IPS-18c (cell line): ENCODE results near the gene C2CD2.
"Not testable (repeated sequence)": the region's sequence is repeated elsewhere in the genome, so short reads cannot be mapped to it uniquely, and the experiment has no call there.

Source experiments
- H3K4me3 ChIP-seq: 2 replicates; pipeline ENCODE4 v1.7.0; 2013; ENCODE audit warnings: low read depth, mild to moderate bottlenecking, low read length, moderate library complexity; ENCODE audit not compliant: insufficient read depth
- H3K9me3 ChIP-seq: one replicate; pipeline ENCODE4 v1.6.1; 2013; ENCODE audit warnings: mild to moderate bottlenecking, low read length, moderate library complexity; ENCODE audit not compliant: control insufficient read depth, insufficient read depth

C2CD2 gene

DNA sequence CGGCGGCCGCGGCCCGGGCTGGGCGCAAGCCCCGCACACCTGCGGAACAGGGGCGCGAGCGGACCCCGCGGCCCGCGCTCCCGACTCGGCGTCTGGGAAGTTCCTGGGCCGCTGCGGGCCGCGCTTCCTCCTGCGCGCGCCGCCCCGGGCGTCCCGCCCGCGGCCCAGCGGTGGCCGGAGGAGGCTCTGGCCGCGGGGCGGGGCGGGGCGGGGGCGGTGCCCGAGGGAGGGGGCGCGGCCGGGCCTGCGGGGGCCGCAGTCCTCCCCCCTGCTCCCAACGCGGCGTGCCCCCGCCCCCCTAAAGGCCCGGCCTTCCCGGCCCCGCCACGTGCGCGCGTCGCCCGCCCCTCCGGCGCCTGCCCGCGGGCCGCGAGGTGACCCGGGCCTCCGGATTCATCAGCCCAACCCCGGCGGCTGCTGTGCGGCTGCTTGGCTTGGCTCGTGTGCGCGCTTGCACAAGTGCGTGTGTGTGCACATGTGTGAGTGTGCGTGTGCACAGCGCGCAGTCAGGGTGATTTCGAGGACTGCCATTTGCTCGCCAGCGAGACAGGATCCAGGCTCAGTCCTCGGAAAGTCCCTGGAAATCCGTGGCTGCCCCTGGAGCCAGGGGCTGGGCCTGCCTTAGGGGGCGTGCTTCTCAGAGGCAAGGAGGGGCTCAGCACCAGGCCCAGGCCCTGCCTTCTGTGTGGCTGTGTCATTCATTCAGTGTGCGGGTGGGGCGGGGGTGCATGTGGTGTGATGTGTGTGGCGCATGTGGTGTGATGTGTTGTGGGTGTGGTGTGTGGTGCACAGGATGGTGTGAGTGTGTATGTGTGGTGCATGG, at the start of gene C2CD2:
Gene C2CD2, minus strand, starts transcription at position 188 of the 823 bp plus-strand sequence. CDS start 370 bp downstream, outside the sequence.
- Histone ChIP-seq H3K9me3 (no peaks in the 10 kb centered on the region), H3K4me3 (peak within 1 kb of the TSS; percentile 59)

DNA sequence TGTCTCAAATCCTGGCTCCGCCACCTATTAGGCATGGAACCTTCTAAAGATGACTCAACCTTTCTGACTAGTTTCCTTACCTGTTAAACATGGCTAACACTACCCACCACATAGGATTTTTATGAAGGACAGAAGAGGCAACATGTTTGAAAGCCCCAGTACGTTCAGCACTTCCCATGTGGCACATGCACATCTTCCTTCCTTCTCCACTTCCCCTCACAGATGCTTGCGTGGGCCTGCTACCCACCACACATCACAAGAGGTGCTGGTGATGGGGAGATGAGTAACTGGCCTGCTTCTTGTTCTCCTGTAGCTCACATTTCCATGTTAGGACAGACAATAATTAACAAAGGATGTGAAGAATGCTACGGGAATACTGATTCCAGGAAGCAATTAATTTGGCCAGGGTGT, 49.2 kb upstream of the C2CD2 start:
- no peak overlapping the region for H3K4me3 ChIP-seq
- no peaks in the 10 kb centered on the region for H3K9me3 ChIP-seq

DNA sequence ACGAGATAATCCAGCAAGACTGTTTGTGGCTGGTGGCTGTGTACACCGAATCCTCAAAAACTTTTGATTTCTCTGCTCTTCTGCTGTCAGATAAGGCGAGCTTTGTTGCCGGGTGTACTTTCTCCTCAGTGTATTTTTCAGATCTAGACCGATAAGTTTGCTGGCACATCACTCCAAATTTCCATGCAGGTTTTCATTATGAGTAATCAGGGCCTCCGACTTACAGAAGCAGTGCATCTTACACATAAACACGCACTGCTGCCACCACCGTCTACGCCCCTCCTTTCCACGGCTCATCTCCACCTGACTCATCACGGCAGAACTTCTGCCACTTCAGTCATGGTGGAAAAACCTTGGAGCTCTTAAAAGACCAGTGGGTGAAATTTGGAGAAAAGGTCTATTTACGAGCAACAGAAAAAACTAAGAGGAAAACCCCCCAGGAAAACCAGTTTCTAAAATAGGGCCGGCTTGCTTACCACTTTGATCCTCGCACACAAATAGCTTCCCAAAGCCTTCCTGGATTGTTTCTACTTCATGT, 48.7 kb upstream of the C2CD2 start:
- Histone ChIP-seq H3K9me3 (no peaks in the 10 kb centered on the region), H3K4me3 (no peak overlapping the region)

DNA sequence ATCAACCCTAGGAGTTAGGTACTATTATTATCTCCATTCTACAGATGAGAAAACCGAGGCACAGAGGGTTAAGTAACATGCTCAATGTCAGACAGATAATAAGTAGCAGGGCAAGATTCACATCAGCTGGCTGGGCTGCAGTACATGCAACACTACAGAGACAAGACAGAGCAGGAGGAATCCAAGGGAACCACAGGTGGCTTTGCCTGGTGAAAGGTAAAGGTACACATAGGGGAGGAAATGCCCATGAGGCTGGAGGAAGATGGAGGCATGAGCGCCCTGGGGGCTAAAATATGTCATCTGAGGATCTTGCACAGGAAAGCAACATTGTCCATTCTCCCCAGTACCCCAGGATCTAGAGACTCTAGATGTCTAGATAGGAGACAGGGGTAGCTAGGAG, 48.0 kb upstream of the C2CD2 start:
- H3K9me3 ChIP-seq: peaks cover 2% of the 10 kb centered on the region
- H3K4me3 ChIP-seq: no peak overlapping the region

DNA sequence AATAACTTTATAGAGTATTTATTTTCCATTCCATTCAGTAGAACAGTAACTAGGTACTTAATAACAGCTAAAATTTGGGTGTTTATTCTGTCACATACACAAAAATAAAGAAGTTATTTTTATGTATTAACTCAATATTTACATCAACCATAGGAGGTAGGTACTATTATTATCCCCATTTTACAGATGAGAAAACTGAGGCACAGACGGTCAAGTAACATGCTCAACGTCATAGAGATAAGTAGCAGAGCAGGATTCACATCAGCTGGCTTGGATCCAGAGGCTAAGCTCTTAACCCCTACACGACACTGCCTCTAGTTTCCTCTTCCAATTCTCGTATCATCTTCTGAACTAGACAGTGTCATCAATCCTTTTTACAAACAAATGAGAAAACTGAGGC, 47.1 kb upstream of the C2CD2 start:
- Histone ChIP-seq H3K9me3 (peaks cover 5% of the 10 kb centered on the region), H3K4me3 (no peak overlapping the region)

DNA sequence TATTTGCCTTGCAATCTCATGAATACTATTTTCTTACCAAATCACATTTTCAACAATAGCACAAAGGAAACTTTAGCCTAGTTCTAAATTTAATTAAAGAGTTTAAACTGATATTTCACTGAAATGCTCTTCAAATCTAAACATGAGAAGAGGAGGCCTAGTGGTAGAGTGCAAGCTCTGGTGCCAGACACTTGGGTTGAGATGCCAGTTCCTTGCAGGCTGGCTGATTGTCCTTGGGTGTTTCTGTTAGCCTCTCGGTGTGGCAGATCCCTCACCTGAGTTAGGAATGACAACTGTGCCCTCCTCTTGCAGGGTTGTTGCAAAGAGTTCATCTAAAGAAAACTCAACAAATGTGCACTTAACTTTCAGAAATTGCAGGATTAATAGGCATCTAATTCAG, 43.8 kb upstream of the C2CD2 start:
- H3K9me3 ChIP-seq: peaks cover 11% of the 10 kb centered on the region
- H3K4me3 ChIP-seq: no peak overlapping the region

DNA sequence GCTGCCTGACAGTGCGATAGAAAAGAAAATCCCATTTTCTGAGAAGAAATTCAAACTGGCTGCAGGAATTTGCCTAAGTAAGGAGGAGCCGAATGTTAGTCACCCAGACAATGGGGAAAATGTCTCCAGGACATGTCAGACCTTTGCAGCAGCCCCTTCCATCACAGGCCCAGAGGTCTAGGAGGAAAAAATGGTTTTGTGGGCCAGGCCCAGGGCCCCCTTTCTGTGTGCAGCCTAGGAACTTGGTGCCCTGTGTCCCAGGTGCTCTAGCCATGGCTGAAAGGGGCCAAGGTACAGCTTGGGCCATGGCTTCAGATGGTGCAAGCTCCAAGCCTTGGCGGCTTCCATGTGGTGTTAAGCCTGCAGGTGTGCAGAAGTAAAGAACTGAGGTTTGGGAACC, 41.8 kb upstream of the C2CD2 start:
- H3K4me3 ChIP-seq: no peak overlapping the region
- H3K9me3 ChIP-seq: peaks cover 11% of the 10 kb centered on the region

DNA sequence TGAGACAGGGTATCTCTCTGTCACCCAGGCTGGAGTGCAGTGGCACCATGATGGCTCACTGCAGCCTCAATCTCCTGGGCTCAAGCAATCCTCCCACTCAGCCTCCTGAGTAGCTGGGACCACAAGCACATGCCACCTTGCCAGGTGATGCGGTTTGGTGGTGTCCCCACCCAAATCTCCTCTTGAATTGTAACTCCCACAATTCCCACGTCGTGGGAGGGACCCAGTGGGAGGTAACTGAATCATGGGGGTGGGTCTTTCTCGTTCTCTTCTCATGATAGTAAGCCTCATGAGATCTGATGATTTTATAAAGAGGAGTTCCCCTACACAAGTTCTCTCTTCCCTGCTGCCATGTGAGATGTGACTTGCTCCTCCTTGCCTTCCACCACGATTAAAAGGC, 40.8 kb upstream of the C2CD2 start:
- peaks cover 11% of the 10 kb centered on the region for H3K9me3 ChIP-seq
- not testable (repeated sequence) for H3K4me3 ChIP-seq

DNA sequence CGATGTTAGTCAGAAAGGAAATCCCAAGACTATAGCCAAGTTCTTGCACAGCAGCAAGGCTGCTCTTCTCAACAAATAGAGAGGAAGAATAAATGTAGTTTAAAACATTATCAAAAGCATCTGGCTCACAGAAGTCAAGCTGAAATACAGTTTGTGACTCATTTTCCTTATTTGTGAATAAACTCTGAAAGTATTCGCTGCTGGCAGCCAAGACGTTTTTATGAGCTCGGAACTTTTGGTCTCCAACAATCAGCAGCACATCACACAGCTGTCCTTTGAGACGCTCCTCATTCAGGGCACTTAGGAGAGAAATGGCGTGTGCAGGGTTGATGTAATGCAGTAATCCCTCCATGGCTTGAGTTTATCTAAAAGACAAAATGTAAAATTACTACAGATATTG, 39.9 kb upstream of the C2CD2 start:
- Histone ChIP-seq H3K4me3 (no peak overlapping the region), H3K9me3 (peaks cover 11% of the 10 kb centered on the region)

DNA sequence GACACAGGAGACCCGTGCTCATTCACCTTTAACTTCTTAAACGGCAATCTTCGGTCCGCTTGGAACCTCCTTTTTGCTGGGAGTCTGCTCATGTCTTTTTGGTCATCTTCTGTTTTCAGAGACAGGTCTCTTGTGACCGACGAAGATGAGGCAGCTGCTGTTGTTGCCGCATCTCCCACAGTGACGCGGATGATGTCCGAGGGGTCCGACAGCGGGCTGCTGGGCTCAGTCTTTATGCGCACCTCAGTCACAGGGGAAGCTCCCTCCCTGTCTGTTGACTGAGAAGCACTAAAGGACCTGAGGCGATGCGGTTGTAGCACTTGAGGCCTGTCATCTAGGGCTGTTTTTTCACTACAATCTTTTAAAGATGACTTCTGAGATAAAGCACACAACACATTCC, 38.8 kb upstream of the C2CD2 start:
- peaks cover 11% of the 10 kb centered on the region for H3K9me3 ChIP-seq
- H3K4me3 ChIP-seq: no peak overlapping the region

DNA sequence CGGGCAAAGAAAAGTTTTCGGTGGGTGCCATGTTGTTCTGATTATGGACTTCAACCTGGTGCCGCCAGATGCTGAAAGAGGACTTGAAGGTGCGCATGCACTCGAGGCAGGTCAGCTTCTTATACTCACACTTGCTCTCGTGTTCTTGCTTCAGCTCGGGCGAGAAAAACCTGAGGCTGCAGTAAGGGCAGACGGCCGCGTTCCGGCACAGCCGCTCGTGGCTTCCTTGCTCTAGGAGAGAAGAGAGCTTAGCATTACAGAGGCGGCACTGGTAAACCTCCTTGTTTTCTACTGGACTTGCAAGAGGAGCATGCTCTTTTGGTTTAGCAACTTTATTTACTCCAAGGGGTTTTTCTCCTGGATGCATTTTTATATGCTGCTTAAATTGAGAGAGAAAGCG, 37.8 kb upstream of the C2CD2 start:
- H3K9me3 ChIP-seq: peaks cover 8% of the 10 kb centered on the region
- H3K4me3 ChIP-seq: no peak overlapping the region

DNA sequence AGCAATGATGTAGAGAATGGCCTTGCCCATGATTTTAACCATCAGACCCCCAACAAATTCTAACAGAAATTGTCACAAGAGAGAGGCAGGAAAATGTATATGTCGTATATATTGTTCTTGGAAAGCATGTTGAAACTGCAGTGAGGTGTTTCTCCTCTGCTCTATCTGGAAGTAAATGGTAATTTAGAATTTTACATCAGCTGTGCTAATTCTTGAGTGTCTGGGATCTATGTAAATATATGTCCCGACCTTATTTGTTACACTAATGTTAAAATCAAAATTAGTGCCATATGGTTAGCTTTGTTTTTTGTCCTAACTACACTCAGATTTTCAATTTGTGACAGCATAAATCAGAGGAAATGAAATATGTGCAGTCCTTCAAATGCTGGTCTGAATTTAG, 35.9 kb upstream of the C2CD2 start:
- Histone ChIP-seq H3K4me3 (no peak overlapping the region), H3K9me3 (no peaks in the 10 kb centered on the region)

DNA sequence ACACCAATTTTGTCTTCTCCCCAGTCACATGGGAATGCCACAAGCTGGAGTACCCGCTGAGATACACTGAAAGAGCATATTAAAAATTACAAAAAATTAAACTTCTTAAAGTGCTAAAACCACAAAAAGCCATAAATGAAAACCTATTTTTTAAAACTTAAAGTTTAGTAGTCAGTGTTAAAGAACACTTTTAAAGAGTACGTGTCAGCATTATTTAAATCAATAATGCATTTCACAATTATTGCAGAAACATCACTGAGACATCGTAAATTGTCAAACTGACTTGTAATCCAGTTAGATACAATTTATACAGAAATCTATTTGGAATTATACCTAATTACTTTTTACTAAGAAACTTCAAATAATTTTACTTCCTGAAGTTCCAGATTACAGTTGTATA, 33.5 kb upstream of the C2CD2 start:
- Histone ChIP-seq H3K4me3 (no peak overlapping the region), H3K9me3 (no peaks in the 10 kb centered on the region)

DNA sequence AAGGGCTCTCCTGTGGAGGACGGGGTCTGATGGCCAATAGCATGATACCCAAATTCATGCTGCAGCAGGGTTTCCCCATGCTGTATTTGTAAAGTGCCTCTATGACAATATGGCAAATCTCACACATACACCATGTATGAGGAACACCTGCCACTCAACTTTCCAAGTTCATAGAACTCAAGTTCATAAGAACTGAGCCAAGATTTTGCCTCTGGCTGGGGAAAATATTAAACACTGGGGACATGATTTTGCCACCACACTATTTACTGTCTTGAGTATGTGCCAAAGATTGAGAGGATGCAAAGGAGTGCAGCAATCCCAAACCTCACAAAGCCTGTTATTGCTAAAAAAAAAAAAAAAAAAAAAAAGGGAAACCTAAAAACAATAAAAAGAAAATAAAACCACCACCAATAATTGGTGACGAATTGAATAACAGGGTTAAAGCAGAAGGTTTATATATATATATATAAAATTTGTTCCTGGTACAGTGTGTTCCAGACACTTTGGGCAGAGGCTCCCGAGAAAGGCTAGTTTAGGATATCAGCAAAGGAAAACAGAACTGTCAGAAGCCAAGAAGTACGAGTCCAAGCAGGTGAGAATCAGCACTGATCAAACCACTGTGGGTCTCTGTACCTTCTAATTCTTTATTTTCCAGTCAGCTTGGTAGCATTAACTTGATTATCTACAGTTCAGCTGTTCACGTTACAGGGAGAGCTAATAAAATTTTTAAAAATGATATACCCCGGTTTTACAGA, 32.0 kb upstream of the C2CD2 start:
- H3K9me3 ChIP-seq: no peaks in the 10 kb centered on the region
- no peak overlapping the region for H3K4me3 ChIP-seq

DNA sequence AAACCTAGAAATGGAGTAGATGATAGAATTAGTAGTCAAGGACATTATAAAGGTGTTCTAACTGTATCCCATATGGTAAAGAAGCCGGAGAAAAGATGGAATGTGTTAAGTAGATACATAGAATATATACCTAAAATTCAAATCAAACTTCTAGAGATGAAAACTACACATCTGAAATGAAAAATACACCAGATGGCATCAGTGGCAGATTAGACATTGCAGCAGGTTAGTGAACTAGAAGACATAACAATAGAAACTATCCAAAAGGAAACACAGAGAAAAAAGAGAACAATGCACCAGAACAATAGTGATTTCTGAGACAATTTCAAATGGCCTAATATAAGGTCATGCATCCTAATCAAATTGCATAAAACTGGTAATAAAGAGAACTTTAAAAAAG, 29.4 kb upstream of the C2CD2 start:
- Histone ChIP-seq H3K4me3 (no peak overlapping the region), H3K9me3 (no peaks in the 10 kb centered on the region)

DNA sequence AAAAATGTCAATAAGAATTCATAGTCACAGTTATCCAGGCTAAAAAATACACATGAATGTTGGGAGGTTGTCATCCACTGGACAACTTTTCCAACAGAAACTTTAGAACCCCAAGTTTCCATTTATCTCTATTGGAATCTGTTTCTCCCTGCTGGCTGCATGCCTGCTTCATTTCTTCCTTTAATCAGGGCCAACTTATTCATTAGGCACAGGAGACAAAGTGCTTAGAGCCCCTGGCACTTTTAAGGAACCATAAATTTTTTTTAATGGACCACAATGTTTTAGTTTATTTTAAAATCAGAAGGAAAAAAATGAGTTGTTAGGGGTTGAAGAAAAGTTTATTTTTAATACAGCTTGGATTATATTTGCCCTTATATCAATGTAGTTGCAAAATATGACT, 26.7 kb upstream of the C2CD2 start:
- H3K9me3 ChIP-seq: no peaks in the 10 kb centered on the region

DNA sequence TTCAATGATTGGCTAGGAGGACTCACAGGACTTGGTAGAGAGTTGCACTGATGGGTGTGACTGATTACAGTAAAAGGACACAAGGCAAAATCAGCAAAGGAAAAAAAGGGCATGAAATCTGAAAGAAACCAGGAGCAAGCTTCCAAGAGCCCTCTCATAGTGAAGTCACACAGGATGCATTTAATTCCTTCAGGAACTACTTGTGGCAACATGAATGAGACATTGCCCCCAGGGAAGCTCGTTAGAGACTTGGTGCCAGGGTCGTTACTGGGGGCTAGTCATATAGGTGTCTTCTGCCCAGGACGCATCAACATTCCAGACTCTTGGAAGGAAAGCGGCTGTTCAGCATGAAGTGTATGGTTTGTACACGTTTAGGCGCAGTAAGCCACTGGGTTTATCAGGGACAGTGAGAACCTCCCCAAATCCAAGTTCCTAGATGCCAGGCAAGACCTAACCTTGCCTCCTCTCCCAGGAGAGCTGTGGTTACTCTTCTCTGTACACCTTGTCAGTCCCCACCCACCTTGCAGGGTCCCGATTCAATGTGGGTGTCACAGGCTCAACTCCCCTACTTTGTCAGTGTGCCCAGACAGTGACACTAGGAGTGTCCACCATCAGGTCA, 26.0 kb upstream of the C2CD2 start:
- Histone ChIP-seq H3K9me3 (no peaks in the 10 kb centered on the region), H3K4me3 (no peak overlapping the region)

More for the DNA sequence above, 26.7 kb upstream of the C2CD2 start:
- H3K4me3 ChIP-seq: no peak overlapping the region

DNA sequence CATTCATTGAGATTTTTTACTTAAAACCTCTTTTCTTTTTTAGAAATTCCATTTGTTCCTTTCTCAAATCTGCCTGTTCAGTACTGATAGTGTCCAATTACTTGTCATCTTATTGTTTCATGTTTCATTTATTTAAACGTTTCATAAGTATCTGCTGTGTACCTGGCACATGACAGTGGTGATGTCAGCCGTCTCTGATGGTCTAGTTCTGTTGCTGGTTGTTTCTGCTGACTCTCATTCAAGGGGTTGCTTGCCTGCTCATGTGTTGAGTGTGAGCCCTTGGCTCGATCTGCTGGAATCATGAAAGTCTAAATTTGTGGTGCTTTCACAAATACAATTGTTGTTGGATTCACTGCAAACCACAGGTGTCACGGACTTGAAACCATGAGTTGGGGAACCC, 25.5 kb upstream of the C2CD2 start:
- H3K4me3 ChIP-seq: no peak overlapping the region
- no peaks in the 10 kb centered on the region for H3K9me3 ChIP-seq
